Neuron (in vitro differentiated cells): ENCODE results near the gene DMC1.
A peak's percentile ranks its signal among the peaks of the same experiment; 100 is the strongest.

Experiments
- H2AFZ ChIP-seq: one replicate; pipeline ENCODE4 v1.6.1; 2013; ENCODE audit warnings: low read depth, mild to moderate bottlenecking, inconsistent platforms, low read length, moderate library complexity
- H3K27me3 ChIP-seq: one replicate; pipeline ENCODE4 v1.6.1; 2013; ENCODE audit warnings: low read length; ENCODE audit not compliant: insufficient read depth
- H3K36me3 ChIP-seq: one replicate; pipeline ENCODE4 v1.6.1; 2013; ENCODE audit warnings: low read length; ENCODE audit not compliant: insufficient read depth
- H3K4me1 ChIP-seq: one replicate; pipeline ENCODE4 v1.6.1; 2013; ENCODE audit warnings: low read length; ENCODE audit not compliant: insufficient read depth
- H3K4me3 ChIP-seq: 2 replicates; pipeline ENCODE4 v1.5.1; 2013; ENCODE audit warnings: mild to moderate bottlenecking, low read length, moderate library complexity
- H3K9me3 ChIP-seq: one replicate; pipeline ENCODE4 v1.6.1; 2013; ENCODE audit warnings: low read length

The DMC1 gene

GRCh38 chr22:38504731-38505540, 65.0 kb downstream of the DMC1 start:
- H2AFZ ChIP-seq = no peak overlapping the region
- H3K27me3 ChIP-seq = no peaks in the 10 kb centered on the region
- H3K4me3 ChIP-seq = peak overlapping the region; percentile 96
- no peaks in the 10 kb centered on the region for H3K9me3 ChIP-seq
- H3K4me1 ChIP-seq = peaks cover 26% of the 10 kb centered on the region
- H3K36me3 ChIP-seq = peaks cover 47% of the 10 kb centered on the region

DNA sequence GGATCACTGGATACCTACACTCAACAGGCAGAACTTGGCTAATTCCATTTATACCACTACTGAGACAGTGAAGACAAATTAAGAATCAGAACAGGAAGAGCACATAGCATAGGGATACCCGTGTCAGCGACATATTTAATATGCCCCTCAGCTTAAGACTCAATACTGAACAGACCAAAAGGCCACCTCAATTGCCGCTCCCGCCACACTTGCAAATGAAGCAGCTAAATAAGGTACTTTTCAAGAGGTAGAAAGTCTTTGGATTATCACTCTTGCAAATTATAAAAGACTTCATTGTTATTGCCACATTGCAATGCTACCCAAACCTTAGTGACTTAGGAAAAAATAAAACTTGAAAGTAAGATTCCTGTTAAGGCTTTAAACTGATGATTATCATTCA, 67.0 kb downstream of the DMC1 start:
- Histone ChIP-seq H3K36me3 (peaks cover 66% of the 10 kb centered on the region), H3K4me3 (peak overlapping the region; percentile 96)

DNA sequence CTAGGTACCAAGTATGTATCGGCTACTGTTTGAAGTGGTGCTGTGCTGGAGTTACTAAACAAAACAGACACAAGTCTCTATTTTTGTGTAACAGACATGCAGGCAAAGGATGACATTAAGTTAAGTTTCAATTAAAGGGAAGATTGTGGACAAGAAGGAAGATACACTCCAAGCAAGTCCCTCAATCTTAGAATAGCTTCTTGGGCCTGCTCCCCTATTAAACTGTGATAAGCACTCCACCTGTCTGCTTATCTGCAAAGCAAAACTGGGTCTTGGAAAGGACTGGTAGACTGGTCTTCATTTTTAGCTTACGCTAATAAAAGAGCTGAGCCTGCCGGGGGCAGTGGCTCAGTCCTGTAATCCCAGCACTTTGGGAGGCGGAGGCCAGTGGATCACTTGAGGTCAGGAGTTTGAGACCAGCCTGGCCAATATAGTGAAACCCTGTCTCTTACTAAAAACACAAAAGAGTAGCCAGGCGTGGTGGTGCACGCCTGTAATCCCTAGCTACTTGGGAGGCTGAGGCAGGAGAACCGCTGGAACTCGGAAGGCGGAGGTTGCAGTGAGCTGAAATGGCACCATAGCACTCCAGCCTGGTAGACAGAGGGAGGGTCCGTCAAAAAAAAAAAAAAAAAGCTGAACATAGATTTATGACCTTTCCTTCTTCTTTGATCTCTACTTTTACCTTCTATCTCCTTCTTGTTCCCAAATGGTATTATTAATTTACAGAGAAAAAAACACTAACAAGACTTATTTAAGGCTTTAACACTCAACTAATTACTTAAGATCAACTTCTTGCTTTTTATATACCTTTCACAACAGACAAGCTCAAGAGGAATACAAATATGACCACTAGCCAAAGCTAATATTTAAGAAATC, 67.9 kb downstream of the DMC1 start:
- H3K27me3 ChIP-seq = no peaks in the 10 kb centered on the region
- H3K4me1 ChIP-seq = peaks cover 26% of the 10 kb centered on the region
- peak overlapping the region; percentile 96 for H3K4me3 ChIP-seq
- peaks cover 76% of the 10 kb centered on the region for H3K36me3 ChIP-seq
- H2AFZ ChIP-seq = no peak overlapping the region
- H3K9me3 ChIP-seq = no peaks in the 10 kb centered on the region

More for the DNA sequence above, 67.0 kb downstream of the DMC1 start:
- peaks cover 26% of the 10 kb centered on the region for H3K4me1 ChIP-seq
- H2AFZ ChIP-seq = no peak overlapping the region
- no peaks in the 10 kb centered on the region for H3K27me3 ChIP-seq
- H3K9me3 ChIP-seq = no peaks in the 10 kb centered on the region

- Histone ChIP-seq H3K9me3 (no peaks in the 10 kb centered on the region), H3K4me1 (peaks cover 5% of the 10 kb centered on the region), H3K36me3 (peaks cover 94% of the 10 kb centered on the region), H3K4me3 (no peak overlapping the region), H3K27me3 (no peaks in the 10 kb centered on the region), H2AFZ (no peak overlapping the region)
These were observed 72.1 kb downstream of the DMC1 start for GRCh38 chr22:38497869-38498268.

DNA sequence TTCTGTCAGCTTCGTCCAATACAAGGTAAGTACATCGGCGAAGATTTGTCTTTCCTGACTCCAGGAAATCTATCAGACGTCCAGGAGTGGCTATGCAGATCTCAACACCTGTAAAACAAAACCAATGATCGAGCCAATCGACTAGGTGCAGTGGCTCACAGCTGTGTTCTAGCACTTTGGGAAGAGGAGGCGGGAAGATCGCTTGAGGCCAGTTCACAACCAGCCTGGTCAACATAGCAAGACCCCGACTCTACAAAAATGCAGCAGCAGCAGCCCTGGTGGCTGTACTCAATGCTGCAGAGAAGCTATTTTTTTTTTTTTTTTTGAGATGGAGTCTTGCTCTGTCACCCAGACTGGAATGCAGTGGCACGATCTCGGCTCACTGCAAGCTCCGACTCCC, 75.0 kb downstream of the DMC1 start:
- H3K4me1 ChIP-seq = no peaks in the 10 kb centered on the region
- peaks cover 95% of the 10 kb centered on the region for H3K36me3 ChIP-seq
- no peaks in the 10 kb centered on the region for H3K9me3 ChIP-seq
- no peak overlapping the region for H2AFZ ChIP-seq
- H3K27me3 ChIP-seq = no peaks in the 10 kb centered on the region
- H3K4me3 ChIP-seq = no peak overlapping the region

DNA sequence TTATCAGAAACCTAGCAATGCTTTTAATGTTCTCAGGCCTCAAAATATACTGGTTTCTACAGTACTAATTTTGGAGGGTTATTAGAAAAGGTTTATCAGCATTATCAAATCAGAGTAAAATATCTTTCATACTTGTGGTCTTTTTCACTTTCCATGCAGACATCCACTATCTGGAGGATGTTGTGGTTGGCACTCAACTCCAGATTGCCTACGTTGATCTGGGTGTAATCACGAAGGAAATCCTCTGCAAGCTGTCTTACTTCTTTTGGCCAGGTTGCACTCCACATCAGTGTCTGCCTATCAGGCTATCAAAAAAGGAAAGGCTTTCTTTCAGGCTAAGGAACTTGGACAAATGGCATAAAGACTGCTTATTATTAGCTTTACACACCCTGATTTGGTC, 75.5 kb downstream of the DMC1 start:
- H3K36me3 ChIP-seq = peaks cover 95% of the 10 kb centered on the region
- no peak overlapping the region for H3K4me3 ChIP-seq

DNA sequence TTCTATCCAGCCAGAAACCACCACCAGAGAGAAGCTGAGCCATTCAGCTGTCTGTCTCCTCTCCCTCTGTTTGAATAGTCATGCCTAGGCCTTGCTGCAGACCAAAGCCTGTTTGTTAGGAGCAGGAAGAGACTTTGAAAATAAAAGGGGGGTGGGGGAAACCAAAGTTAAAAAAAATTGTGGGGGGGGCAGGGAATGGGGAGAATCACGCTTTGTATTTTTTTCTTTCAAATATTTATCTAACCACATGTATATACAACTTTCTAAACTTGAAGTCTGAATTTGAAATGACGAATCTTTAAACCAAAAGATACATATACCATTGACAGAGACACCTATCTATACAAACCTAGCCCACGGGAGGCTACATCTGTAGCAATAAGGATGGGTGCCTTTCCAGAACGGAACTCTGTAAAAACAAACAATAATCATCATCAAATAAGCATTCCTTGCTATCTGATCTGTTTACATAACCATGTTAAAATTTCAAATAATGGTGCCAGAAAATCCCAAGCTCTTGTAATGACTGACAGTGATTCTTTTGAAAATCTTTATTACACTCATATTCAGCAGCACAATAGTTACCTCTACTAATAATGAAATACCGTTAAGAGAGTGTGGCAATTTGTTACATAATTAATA, 78.2 kb downstream of the DMC1 start:
- Histone ChIP-seq H3K4me1 (no peaks in the 10 kb centered on the region), H3K36me3 (peaks cover 93% of the 10 kb centered on the region), H3K27me3 (no peaks in the 10 kb centered on the region), H3K9me3 (no peaks in the 10 kb centered on the region), H3K4me3 (no peak overlapping the region), H2AFZ (no peak overlapping the region)

More for the DNA sequence above, 75.5 kb downstream of the DMC1 start:
- Histone ChIP-seq H2AFZ (no peak overlapping the region), H3K9me3 (no peaks in the 10 kb centered on the region), H3K4me1 (no peaks in the 10 kb centered on the region), H3K27me3 (no peaks in the 10 kb centered on the region)

GRCh38 chr22:38490915-38491314, 79.1 kb downstream of the DMC1 start:
- Histone ChIP-seq H3K36me3 (peaks cover 93% of the 10 kb centered on the region), H3K4me3 (no peak overlapping the region), H2AFZ (no peak overlapping the region), H3K27me3 (no peaks in the 10 kb centered on the region), H3K4me1 (no peaks in the 10 kb centered on the region), H3K9me3 (no peaks in the 10 kb centered on the region)

DNA sequence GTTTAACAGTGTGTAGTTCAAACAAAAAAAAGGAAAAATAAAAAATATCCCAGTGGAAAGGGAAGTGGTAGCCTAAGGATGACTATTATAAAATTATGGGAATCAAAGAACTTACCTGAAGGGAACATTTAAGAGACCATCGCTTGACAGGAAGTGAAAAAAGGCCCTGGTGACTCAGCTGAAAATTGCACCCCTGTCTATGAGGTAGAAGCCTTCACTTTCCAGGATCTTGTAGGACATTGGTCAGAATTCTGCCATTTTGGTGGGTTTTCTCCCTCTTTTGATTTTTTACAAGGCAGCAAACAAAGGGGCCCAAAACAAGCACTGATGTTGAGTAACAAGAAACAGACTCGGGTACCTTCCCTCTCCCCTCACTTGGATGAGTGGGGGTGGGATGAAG, 79.5 kb downstream of the DMC1 start:
- no peaks in the 10 kb centered on the region for H3K4me1 ChIP-seq
- H3K4me3 ChIP-seq = no peak overlapping the region
- H3K9me3 ChIP-seq = no peaks in the 10 kb centered on the region
- no peaks in the 10 kb centered on the region for H3K27me3 ChIP-seq
- peaks cover 92% of the 10 kb centered on the region for H3K36me3 ChIP-seq
- H2AFZ ChIP-seq = no peak overlapping the region

DNA sequence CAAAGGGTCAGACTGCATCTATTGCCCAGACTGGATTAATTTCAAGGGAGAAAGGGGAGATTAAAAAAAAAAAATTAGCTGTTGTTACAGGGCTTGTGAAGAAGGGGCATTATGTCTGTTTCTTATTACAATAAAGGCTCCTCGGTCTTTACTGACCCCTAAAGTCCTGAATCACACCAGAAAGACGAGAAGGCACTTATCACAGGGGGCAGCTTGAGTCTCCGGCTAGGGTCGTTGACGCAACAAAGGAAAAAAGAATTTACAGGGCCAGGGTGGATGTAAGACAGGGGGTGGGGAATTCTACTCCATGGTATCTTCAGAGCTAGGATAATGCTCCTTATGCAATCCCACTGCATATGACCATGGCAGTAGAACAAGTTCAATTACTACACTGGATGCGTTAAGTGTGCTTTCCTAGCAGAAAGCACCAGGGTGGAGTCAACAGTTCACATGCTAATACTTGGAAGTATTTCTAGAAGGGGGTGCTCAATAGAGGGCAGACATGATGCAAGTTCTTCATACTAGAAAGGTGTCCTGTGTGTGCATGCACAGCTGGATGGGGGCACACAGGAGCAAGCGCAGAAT, 80.3 kb downstream of the DMC1 start:
- Histone ChIP-seq H2AFZ (no peak overlapping the region), H3K9me3 (no peaks in the 10 kb centered on the region), H3K4me1 (no peaks in the 10 kb centered on the region), H3K27me3 (no peaks in the 10 kb centered on the region), H3K4me3 (no peak overlapping the region), H3K36me3 (peaks cover 93% of the 10 kb centered on the region)

DNA sequence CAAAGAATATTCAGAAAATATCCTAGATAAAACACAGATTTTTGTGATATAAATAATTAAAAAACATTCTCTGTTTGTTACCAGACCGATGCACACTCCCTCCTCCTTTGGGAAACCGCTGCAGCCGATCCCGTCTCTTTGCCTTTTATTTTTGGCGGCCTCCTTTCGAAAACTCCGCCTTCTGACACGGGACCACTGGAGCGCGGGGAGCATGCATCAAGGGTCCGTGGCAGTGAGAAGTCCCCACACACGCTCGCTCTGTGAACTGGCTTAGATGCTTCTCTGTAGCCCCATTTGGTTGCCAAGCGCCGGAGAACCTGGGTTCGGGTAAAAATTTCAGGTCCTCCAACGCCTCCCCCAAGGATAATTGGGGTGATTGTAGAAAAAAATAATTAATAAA, 80.8 kb downstream of the DMC1 start:
- Histone ChIP-seq H3K4me1 (no peaks in the 10 kb centered on the region), H3K9me3 (no peaks in the 10 kb centered on the region), H3K27me3 (no peaks in the 10 kb centered on the region), H3K36me3 (peaks cover 93% of the 10 kb centered on the region), H2AFZ (no peak overlapping the region), H3K4me3 (no peak overlapping the region)

DNA sequence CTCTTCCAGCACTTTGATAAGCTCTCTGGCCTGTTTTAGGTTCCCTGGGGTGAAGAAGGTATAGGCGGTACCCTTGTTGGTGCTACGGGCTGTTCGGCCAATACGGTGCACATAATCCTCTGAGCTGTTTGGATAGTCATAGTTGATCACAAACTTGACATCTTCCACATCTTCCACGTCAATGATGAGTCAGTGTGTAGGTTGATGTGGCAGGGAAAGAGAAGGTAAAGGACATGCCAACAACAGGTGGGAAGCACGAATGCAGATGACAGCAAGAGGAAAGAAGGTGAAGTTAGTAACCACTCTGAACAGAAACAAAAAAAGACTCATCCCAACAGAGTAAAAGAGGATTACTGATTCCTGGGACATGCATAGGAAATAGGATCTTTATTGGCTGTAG, 82.0 kb downstream of the DMC1 start:
- Histone ChIP-seq H3K9me3 (no peaks in the 10 kb centered on the region), H3K27me3 (no peaks in the 10 kb centered on the region), H3K4me1 (no peaks in the 10 kb centered on the region), H3K36me3 (peaks cover 93% of the 10 kb centered on the region), H2AFZ (no peak overlapping the region), H3K4me3 (no peak overlapping the region)

GRCh38 chr22:38485783-38486182, 84.2 kb downstream of the DMC1 start:
- Histone ChIP-seq H3K4me3 (no peak overlapping the region), H3K27me3 (no peaks in the 10 kb centered on the region), H3K36me3 (peaks cover 94% of the 10 kb centered on the region), H2AFZ (no peak overlapping the region), H3K4me1 (no peaks in the 10 kb centered on the region), H3K9me3 (no peaks in the 10 kb centered on the region)
